Peyer's patch (tissue), 4 donors: Measurements from ENCODE around the gene AGBL4.

ENCODE experiments used
- CTCF ChIP-seq, 6 experiments: fragments of 450-650 bp in 4 of 6; fragments of 200-600 bp in 2 of 6; sonication (generic) in 1 of 6; IDR thresholded peaks; one replicate each; pipeline ENCODE4 v1.5.1; 2017 to 2019; ENCODE audit warnings: antibody characterized with exemption in 6 of 6, mild to moderate bottlenecking in 3 of 6, moderate library complexity in 1 of 6
- POLR2A ChIP-seq, 2 donors: fragments of 450-650 bp; IDR thresholded peaks; one replicate each; pipeline ENCODE4 v1.5.1; 2017; ENCODE audit warnings: antibody characterized with exemption in 2 of 2, mild to moderate bottlenecking in 2 of 2, moderate library complexity in 2 of 2

DNA sequence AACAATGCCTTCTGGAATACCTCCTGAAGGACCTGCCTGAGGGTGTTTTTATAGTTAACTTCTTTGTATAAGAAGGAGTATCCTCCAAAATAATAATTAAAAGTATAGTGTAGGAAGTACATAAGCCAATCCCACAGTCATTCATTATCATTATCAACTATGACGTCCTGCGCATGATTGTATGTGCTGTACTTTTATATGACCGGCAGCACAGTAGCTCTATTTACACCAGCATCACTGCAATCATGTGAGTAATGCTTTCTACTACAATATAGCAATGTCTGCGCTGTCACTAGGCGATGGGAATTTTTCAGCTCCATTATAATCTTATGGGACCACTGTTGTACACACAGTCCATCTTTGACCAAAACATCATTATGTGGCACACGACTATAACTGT lies 1319.0 kb downstream of the AGBL4 start:
- TF ChIP-seq CTCF (IDR thresholded peaks at IDR 0.05): no peak
- TF ChIP-seq POLR2A (IDR thresholded peaks at IDR 0.05): no peak
